Omental fat pad (tissue), 4 donors: ENCODE results near the gene AFG3L2. TPM values are rescaled to one million over a fixed set of nuclear protein-coding genes. Genes with fewer than 3 reads are reported as not detected.

Experiments
- ATAC-seq: fragments of 150-250 bp; one replicate; pipeline ENCODE4 v1.9.1; 2016; ENCODE audit warnings: mild to moderate bottlenecking, moderate library complexity; ENCODE audit not compliant: low FRiP score
- DNase-seq: peaks from one replicate; pipeline ENCODE4 v3.0.0-alpha.2; 2019; ENCODE audit warnings: low spot score
- CTCF ChIP-seq, 3 donors: fragments of 450-650 bp; IDR thresholded peaks; one replicate each; pipeline ENCODE4 v1.5.1; 2016 to 2017; ENCODE audit warnings: antibody characterized with exemption in 3 of 3, mild to moderate bottlenecking in 3 of 3, moderate library complexity in 2 of 3
- total RNA-seq, 4 donors: library from RNA; depleted of rRNA; stranded (reverse); fragments of >200 nt; gene quantifications; one replicate each; pipeline ENCODE4 v1.1.0, GENCODE V29; 2016

AFG3L2 gene
- total RNA-seq, 4 donors from 2014 or later: 36.4 to 64.0 (median 40.1) TPM

GRCh38 chr18:12373771-12374116 lies 3.3 kb downstream of the AFG3L2 start:
- no peak for TF ChIP-seq CTCF (IDR thresholded peaks at IDR 0.05)
- ATAC-seq (no peak), DNase-seq (no peak)

- no peak for ATAC-seq
- TF ChIP-seq CTCF (IDR thresholded peaks at IDR 0.05): no peak
Observed at GRCh38 chr18:12373116-12373770, 3.8 kb downstream of the AFG3L2 start.

GRCh38 chr18:12372406-12372805 lies 4.6 kb downstream of the AFG3L2 start:
- TF ChIP-seq CTCF (IDR thresholded peaks at IDR 0.05): no peak
- ATAC-seq (no peak), DNase-seq (no peak)

More at GRCh38 chr18:12373116-12373770, 3.8 kb downstream of the AFG3L2 start:
- no peak for DNase-seq

GRCh38 chr18:12371590-12371989 lies 5.4 kb downstream of the AFG3L2 start:
- DNase-seq: no peak
- no peak for ATAC-seq
- no peak for TF ChIP-seq CTCF (IDR thresholded peaks at IDR 0.05)

GRCh38 chr18:12369211-12369610 lies 7.8 kb downstream of the AFG3L2 start:
- ATAC-seq (no peak), DNase-seq (no peak)
- TF ChIP-seq CTCF (IDR thresholded peaks at IDR 0.05): no peak

- ATAC-seq (no peak), DNase-seq (no peak)
- no peak for TF ChIP-seq CTCF (IDR thresholded peaks at IDR 0.05)
Observed at GRCh38 chr18:12366784-12367183, 10.2 kb downstream of the AFG3L2 start.

GRCh38 chr18:12366379-12366778 lies 10.6 kb downstream of the AFG3L2 start:
- DNase-seq (no peak), ATAC-seq (no peak)
- no peak for TF ChIP-seq CTCF (IDR thresholded peaks at IDR 0.05)
